WTC11 (cell line): ENCODE results near the gene STK39. TPM values are rescaled to one million over a fixed set of nuclear protein-coding genes. Genes with fewer than 3 reads are reported as not detected.
A peak's percentile ranks its signal among the peaks of the same experiment; 100 is the strongest.
"Not testable (repeated sequence)": the region's sequence is repeated elsewhere in the genome, so short reads cannot be mapped to it uniquely, and the experiment has no call there.

ENCODE experiments used
- ATAC-seq: fragments of 200-7000 bp; cut with Tn5 transposase; 2 replicates; pipeline ENCODE4 v1.10.0; 2021; ENCODE audit warnings: mild to moderate bottlenecking, moderate library complexity
- CTCF ChIA-PET: fragments of 300-600 bp; sonication (Branson Sonifier 250); formaldehyde crosslinking; loops from one replicate; lab custom pipeline; 2021; ENCODE audit warnings: antibody characterized with exemption; lab: Charles Lee
- POLR2A ChIA-PET: fragments of 350-600 bp; sonication (Branson Sonifier 250); formaldehyde crosslinking; loops from one replicate; lab custom pipeline; 2021; ENCODE audit warnings: antibody characterized with exemption; lab: Charles Lee
- DNase-seq: peaks from one replicate; pipeline ENCODE4 v3.0.0; 2021; ENCODE audit warnings: low spot score
- H3K27ac Mint-ChIP-seq: 2 replicates; pipeline ENCODE4 v1.8.0; 2021; ENCODE audit warnings: mixed read lengths
- H3K27me3 Mint-ChIP-seq: 2 replicates; pipeline ENCODE4 v1.8.0; 2021; ENCODE audit warnings: low read depth, mild to moderate bottlenecking, moderate library complexity, mixed read lengths
- H3K36me3 Mint-ChIP-seq: 2 replicates; pipeline ENCODE4 v1.8.0; 2021; ENCODE audit warnings: mixed read lengths
- H3K4me1 Mint-ChIP-seq: 2 replicates; pipeline ENCODE4 v1.8.0; 2022; ENCODE audit warnings: mixed read lengths
- H3K4me3 Mint-ChIP-seq: 2 replicates; pipeline ENCODE4 v1.8.0; 2021; ENCODE audit warnings: mild to moderate bottlenecking, moderate library complexity, mixed read lengths
- H3K9me3 Mint-ChIP-seq: 2 replicates; pipeline ENCODE4 v1.8.0; 2021; ENCODE audit warnings: mixed read lengths
- AR ChIP-seq: fragments of 250-450 bp; sonication (Bioruptor Pico); IDR thresholded peaks from 2 replicates; pipeline ENCODE4 v1.9.0; 2021; ENCODE audit warnings: mild to moderate bottlenecking
- ATF1 ChIP-seq: sonication (generic); formaldehyde crosslinking; IDR thresholded peaks from 2 replicates; pipeline ENCODE4 v1.8.1; 2023; ENCODE audit warnings: mild to moderate bottlenecking, moderate library complexity, missing genetic modification reagents
- CBFB ChIP-seq: sonication (generic); formaldehyde crosslinking; IDR thresholded peaks from 2 replicates; pipeline ENCODE4 v1.8.1; 2022; ENCODE audit warnings: mild to moderate bottlenecking, low read depth, missing genetic modification reagents
- E2F5 ChIP-seq: sonication (generic); formaldehyde crosslinking; IDR thresholded peaks from 2 replicates; pipeline ENCODE4 v1.8.1; 2022; ENCODE audit warnings: mild to moderate bottlenecking, moderate library complexity, missing genetic modification reagents
- EMX1 ChIP-seq: fragments of 250-450 bp; sonication (Bioruptor Pico); IDR thresholded peaks from 2 replicates; pipeline ENCODE4 v1.8.0; 2021; ENCODE audit warnings: mild to moderate bottlenecking
- GABPB1 ChIP-seq: sonication (generic); formaldehyde crosslinking; IDR thresholded peaks from 2 replicates; pipeline ENCODE4 v1.8.1; 2023; ENCODE audit warnings: mild to moderate bottlenecking, missing genetic modification reagents
- IRF1 ChIP-seq: sonication (generic); formaldehyde crosslinking; IDR thresholded peaks from 2 replicates; pipeline ENCODE4 v1.8.0; 2023; ENCODE audit warnings: missing genetic modification reagents
- IRF2 ChIP-seq: sonication (generic); formaldehyde crosslinking; IDR thresholded peaks from 2 replicates; pipeline ENCODE4 v1.8.0; 2022; ENCODE audit warnings: low read depth, missing genetic modification reagents, borderline replicate concordance
- NR1H2 ChIP-seq: sonication (generic); formaldehyde crosslinking; IDR thresholded peaks from 2 replicates; pipeline ENCODE4 v1.9.0; 2021; ENCODE audit warnings: mild to moderate bottlenecking, moderate library complexity, missing genetic modification reagents
- OVOL2 ChIP-seq: fragments of 250-450 bp; sonication (Bioruptor Pico); IDR thresholded peaks from 2 replicates; pipeline ENCODE4 v1.9.0; 2021; ENCODE audit warnings: mild to moderate bottlenecking, borderline replicate concordance
- PREB ChIP-seq: sonication (generic); formaldehyde crosslinking; IDR thresholded peaks from 2 replicates; pipeline ENCODE4 v1.8.1; 2022; ENCODE audit warnings: mild to moderate bottlenecking, missing genetic modification reagents, moderate library complexity, borderline replicate concordance
- SMAD3 ChIP-seq: sonication (generic); formaldehyde crosslinking; IDR thresholded peaks from 2 replicates; pipeline ENCODE4 v1.8.0; 2022; ENCODE audit warnings: missing genetic modification reagents, mild to moderate bottlenecking, borderline replicate concordance
- STAT6 ChIP-seq: sonication (generic); formaldehyde crosslinking; conservative IDR thresholded peaks from 2 replicates; pipeline ENCODE4 v1.8.1; 2023; ENCODE audit warnings: mild to moderate bottlenecking, low read depth, missing genetic modification reagents, moderate library complexity
- ZBTB43 ChIP-seq: sonication (generic); formaldehyde crosslinking; IDR thresholded peaks from 2 replicates; pipeline ENCODE4 v1.8.1; 2023; ENCODE audit warnings: mild to moderate bottlenecking, missing genetic modification reagents
- ZNF138 ChIP-seq: sonication (generic); formaldehyde crosslinking; conservative IDR thresholded peaks from 2 replicates; pipeline ENCODE4 v1.8.1; 2022; ENCODE audit warnings: mild to moderate bottlenecking, moderate library complexity, missing genetic modification reagents
- ZNF317 ChIP-seq: sonication (generic); formaldehyde crosslinking; IDR thresholded peaks from 2 replicates; pipeline ENCODE4 v1.8.1; 2023; ENCODE audit warnings: low read depth, mild to moderate bottlenecking, moderate library complexity, missing genetic modification reagents, borderline replicate concordance
- ZNF425 ChIP-seq: fragments of 250-450 bp; sonication (Bioruptor Pico); conservative IDR thresholded peaks from 2 replicates; pipeline ENCODE4 v1.9.0; 2021; ENCODE audit warnings: mild to moderate bottlenecking
- total RNA-seq: library from RNA; stranded (reverse); gene quantifications from 3 replicates; pipeline ENCODE4 v1.2.3, GENCODE V29; 2021

STK39 gene
- total RNA-seq, 1 experiment from 2014 or later: 20.5 TPM

GRCh38 chr2:168277276-168277675 is 29.9 kb upstream of the STK39 start:
- no peaks in the 10 kb centered on the region for H3K4me1 Mint-ChIP-seq
- H3K4me3 Mint-ChIP-seq: no peak overlapping the region
- ATAC-seq (no peak), DNase-seq (no peak)
- no peaks in the 10 kb centered on the region for H3K27me3 Mint-ChIP-seq
- ChIA-PET CTCF (no interaction called here), POLR2A (no interaction called here)
- no peaks in the 10 kb centered on the region for H3K36me3 Mint-ChIP-seq
- TF ChIP-seq ZBTB43 (CRISPR knock-in tag): no peak
- no peak for TF ChIP-seq CBFB (CRISPR knock-in tag)
- no peak for TF ChIP-seq ZNF425
- TF ChIP-seq ZNF317 (CRISPR knock-in tag): no peak
- no peak for TF ChIP-seq OVOL2 (CRISPR knock-in tag)
- no peak for TF ChIP-seq E2F5
- TF ChIP-seq IRF2: no peak
- TF ChIP-seq EMX1: no peak
- TF ChIP-seq ZNF138 (CRISPR knock-in tag): no peak
- TF ChIP-seq SMAD3 (CRISPR knock-in tag): no peak
- TF ChIP-seq ATF1: no peak
- TF ChIP-seq NR1H2 (CRISPR knock-in tag): no peak
- TF ChIP-seq IRF1 (CRISPR knock-in tag): no peak
- no peak for TF ChIP-seq PREB (CRISPR knock-in tag)
- no peak for TF ChIP-seq STAT6 (CRISPR knock-in tag)
- TF ChIP-seq, all 79 proteins: peak for 0
- Mint-ChIP-seq H3K9me3 (peaks cover 6% of the 10 kb centered on the region), H3K27ac (no peak overlapping the region)

GRCh38 chr2:168272225-168272624 is 24.8 kb upstream of the STK39 start:
- H3K27me3 Mint-ChIP-seq: no peaks in the 10 kb centered on the region
- H3K4me3 Mint-ChIP-seq: no peak overlapping the region
- ATAC-seq (no peak), DNase-seq (no peak)
- no peaks in the 10 kb centered on the region for H3K36me3 Mint-ChIP-seq
- TF ChIP-seq GABPB1 (CRISPR knock-in tag) (peak; percentile 70), AR (CRISPR knock-in tag) (no peak)
- ChIA-PET CTCF (no interaction called here), POLR2A (no interaction called here)
- H3K27ac Mint-ChIP-seq: no peak overlapping the region
- H3K9me3 Mint-ChIP-seq: peaks cover 9% of the 10 kb centered on the region
- no peaks in the 10 kb centered on the region for H3K4me1 Mint-ChIP-seq

GRCh38 chr2:168262926-168263325 is 15.5 kb upstream of the STK39 start:
- H3K4me3 Mint-ChIP-seq, H3K27me3 Mint-ChIP-seq, DNase-seq, CTCF ChIA-PET, POLR2A ChIA-PET, ATAC-seq, H3K27ac Mint-ChIP-seq, H3K4me1 Mint-ChIP-seq: not testable (repeated sequence)
- peaks cover 12% of the 10 kb centered on the region for H3K36me3 Mint-ChIP-seq
- H3K9me3 Mint-ChIP-seq: peaks cover 29% of the 10 kb centered on the region
